AG04450 (cell line): ENCODE measurements around the gene ZFYVE19. TPM values are rescaled to one million over a fixed set of nuclear protein-coding genes. Genes with fewer than 3 reads are reported as not detected.

Source experiments
- CTCF ChIA-PET: fragments of 300-600, 350-600 bp; formaldehyde crosslinking; extraction: SDS; loops from one replicate; lab custom pipeline; 2022; ENCODE audit warnings: antibody characterized with exemption, inconsistent platforms; lab: Charles Lee
- POLR2A ChIA-PET: fragments of 350-600 bp; formaldehyde crosslinking; extraction: SDS; loops from one replicate; lab custom pipeline; 2021; ENCODE audit warnings: antibody characterized with exemption, inconsistent platforms; lab: Yijun Ruan, JAX
- DNase-seq: peaks from one replicate; pipeline ENCODE4 v3.0.0-alpha.2; 2011; ENCODE audit warnings: low read depth, low spot score
- H3K27ac ChIP-seq: one replicate; pipeline ENCODE4 v1.5.1; 2012; ENCODE audit warnings: low read depth, low read length, control low read depth
- H3K27me3 ChIP-seq: one replicate; pipeline ENCODE4 v1.6.0; 2012; ENCODE audit warnings: low read length; ENCODE audit not compliant: control insufficient read depth, insufficient read depth
- H3K4me3 ChIP-seq: 2 replicates; pipeline ENCODE4 v1.5.1; 2011; ENCODE audit warnings: mild to moderate bottlenecking, low read depth, low read length, control low read depth
- H3K9me3 ChIP-seq: 2 replicates; pipeline ENCODE4 v1.5.1; 2012; ENCODE audit warnings: low read length; ENCODE audit not compliant: control insufficient read depth, insufficient read depth
- CTCF ChIP-seq: IDR thresholded peaks from 2 replicates; pipeline ENCODE4 v1.5.1; 2011; ENCODE audit warnings: low read depth, low read length, control low read depth, inconsistent platforms
- polyA plus RNA-seq: library from polyadenylated mRNA; depleted of rRNA; stranded (reverse); fragments of >200 nt; gene quantifications from 2 replicates; pipeline ENCODE4 v1.2.3, GENCODE V29; 2011

ZFYVE19 gene
- polyA plus RNA-seq, 1 experiment: 15.6 TPM

GRCh38 chr15:40772014-40772413 lies 34.9 kb upstream of the ZFYVE19 start:
- no peaks in the 10 kb centered on the region for H3K9me3 ChIP-seq
- ChIA-PET POLR2A (no interaction called here), CTCF (no interaction called here)
- H3K4me3 ChIP-seq: no peak overlapping the region
- H3K27ac ChIP-seq: no peak overlapping the region
- no peaks in the 10 kb centered on the region for H3K27me3 ChIP-seq
- no peak for DNase-seq
- TF ChIP-seq CTCF: no peak

GRCh38 chr15:40773496-40773895 lies 33.4 kb upstream of the ZFYVE19 start:
- Histone ChIP-seq H3K27ac (no peak overlapping the region), H3K4me3 (no peak overlapping the region), H3K27me3 (no peaks in the 10 kb centered on the region), H3K9me3 (no peaks in the 10 kb centered on the region)
- POLR2A ChIA-PET: no interaction called here
- TF ChIP-seq CTCF: no peak
- CTCF ChIA-PET: interaction anchor here (1.5 kb wide), 1 partner anchor 84 kb away, joined by 4 read pairs; no protein-coding TSS in a partner anchor
- no peak for DNase-seq

- TF ChIP-seq CTCF: no peak
- H3K4me3 ChIP-seq: no peak overlapping the region
- H3K27me3 ChIP-seq: no peaks in the 10 kb centered on the region
- ChIA-PET POLR2A (no interaction called here), CTCF (interaction anchor here (1.5 kb wide), 1 partner anchor 83 kb away, joined by 4 read pairs; no protein-coding TSS in a partner anchor)
- no peak for DNase-seq
- no peaks in the 10 kb centered on the region for H3K9me3 ChIP-seq
- H3K27ac ChIP-seq: no peak overlapping the region
Measured at GRCh38 chr15:40773902-40774301, 33.0 kb upstream of the ZFYVE19 start.

GRCh38 chr15:40775007-40775406 lies 31.9 kb upstream of the ZFYVE19 start:
- ChIA-PET CTCF (no interaction called here), POLR2A (no interaction called here)
- Histone ChIP-seq H3K27ac (no peak overlapping the region), H3K27me3 (no peaks in the 10 kb centered on the region), H3K4me3 (no peak overlapping the region), H3K9me3 (no peaks in the 10 kb centered on the region)
- no peak for DNase-seq
- TF ChIP-seq CTCF: no peak

- CTCF ChIA-PET: interaction anchor here (1.0 kb wide), 2 partner anchors 9 to 186 kb away, joined by 3 to 7 read pairs; no protein-coding TSS in a partner anchor
Measured at GRCh38 chr15:40775740-40776536, 31.0 kb upstream of the ZFYVE19 start.

More at GRCh38 chr15:40775740-40776536, 31.0 kb upstream of the ZFYVE19 start:
- H3K27ac ChIP-seq: no peak overlapping the region
- no peak overlapping the region for H3K4me3 ChIP-seq
- no peaks in the 10 kb centered on the region for H3K27me3 ChIP-seq
- no peak for DNase-seq
- POLR2A ChIA-PET: no interaction called here
- TF ChIP-seq CTCF: no peak
- H3K9me3 ChIP-seq: no peaks in the 10 kb centered on the region
